Coronary artery (tissue), 2 donors: ENCODE measurements around the gene CCL25.

ENCODE experiments used
- DNase-seq: peaks from one replicate; pipeline ENCODE4 v3.0.0-alpha.2; 2017; ENCODE audit warnings: low spot score
- H3K27ac ChIP-seq, 2 donors: fragments of 200-600 bp; sonication (generic); one replicate each; pipeline ENCODE4 v1.5.1; 2016 to 2019
- H3K4me3 ChIP-seq: fragments of 200-600 bp; sonication (generic); 2 replicates; pipeline ENCODE4 v1.5.1; 2016; ENCODE audit warnings: mild to moderate bottlenecking, moderate library complexity
- TF ChIP-seq, protein P1 (sequence below): fragments of 200-600 bp; sonication (generic); IDR thresholded peaks from one replicate; pipeline ENCODE4 v1.5.1; 2019; ENCODE audit warnings: antibody characterized with exemption

CCL25 gene

DNA sequence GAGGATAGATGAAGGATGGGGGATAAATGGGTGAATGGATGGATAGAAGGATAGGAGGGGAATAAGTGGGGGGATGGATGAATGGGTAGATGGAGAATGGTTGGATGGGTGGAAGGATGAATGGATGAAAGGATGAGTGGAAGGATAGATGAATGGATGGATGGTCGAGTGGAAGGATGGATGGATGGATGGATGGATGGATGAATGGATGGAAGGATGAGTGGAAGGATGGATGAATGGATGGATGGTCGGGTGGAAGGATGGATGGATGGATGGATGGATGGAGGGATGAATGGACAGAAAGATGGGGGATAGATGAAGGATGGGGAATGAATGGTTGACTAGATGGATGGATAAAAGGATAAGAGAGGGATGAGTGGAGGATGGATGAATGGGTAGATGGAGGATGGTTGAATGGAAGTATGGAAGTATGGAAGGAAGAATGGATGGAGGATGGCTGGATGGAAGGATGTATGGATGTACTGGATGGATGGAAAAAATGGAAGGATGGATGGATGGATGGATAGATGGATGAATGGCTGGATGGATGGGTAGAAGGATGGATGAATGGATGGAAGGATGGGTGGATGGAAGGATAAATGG, 54.8 kb downstream of the CCL25 start:
- TF ChIP-seq, protein P1, sequence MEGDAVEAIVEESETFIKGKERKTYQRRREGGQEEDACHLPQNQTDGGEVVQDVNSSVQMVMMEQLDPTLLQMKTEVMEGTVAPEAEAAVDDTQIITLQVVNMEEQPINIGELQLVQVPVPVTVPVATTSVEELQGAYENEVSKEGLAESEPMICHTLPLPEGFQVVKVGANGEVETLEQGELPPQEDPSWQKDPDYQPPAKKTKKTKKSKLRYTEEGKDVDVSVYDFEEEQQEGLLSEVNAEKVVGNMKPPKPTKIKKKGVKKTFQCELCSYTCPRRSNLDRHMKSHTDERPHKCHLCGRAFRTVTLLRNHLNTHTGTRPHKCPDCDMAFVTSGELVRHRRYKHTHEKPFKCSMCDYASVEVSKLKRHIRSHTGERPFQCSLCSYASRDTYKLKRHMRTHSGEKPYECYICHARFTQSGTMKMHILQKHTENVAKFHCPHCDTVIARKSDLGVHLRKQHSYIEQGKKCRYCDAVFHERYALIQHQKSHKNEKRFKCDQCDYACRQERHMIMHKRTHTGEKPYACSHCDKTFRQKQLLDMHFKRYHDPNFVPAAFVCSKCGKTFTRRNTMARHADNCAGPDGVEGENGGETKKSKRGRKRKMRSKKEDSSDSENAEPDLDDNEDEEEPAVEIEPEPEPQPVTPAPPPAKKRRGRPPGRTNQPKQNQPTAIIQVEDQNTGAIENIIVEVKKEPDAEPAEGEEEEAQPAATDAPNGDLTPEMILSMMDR, result no peak
- Histone ChIP-seq H3K27ac (no peak overlapping the region), H3K4me3 (no peak overlapping the region)
- no peak for DNase-seq

- no peak overlapping the region for H3K4me3 ChIP-seq
- no peak for DNase-seq
- H3K27ac ChIP-seq, result no peak overlapping the region
- TF ChIP-seq, protein P1, result no peak
Measured at GRCh38 chr19:8108560-8109445, 56.2 kb downstream of the CCL25 start.

DNA sequence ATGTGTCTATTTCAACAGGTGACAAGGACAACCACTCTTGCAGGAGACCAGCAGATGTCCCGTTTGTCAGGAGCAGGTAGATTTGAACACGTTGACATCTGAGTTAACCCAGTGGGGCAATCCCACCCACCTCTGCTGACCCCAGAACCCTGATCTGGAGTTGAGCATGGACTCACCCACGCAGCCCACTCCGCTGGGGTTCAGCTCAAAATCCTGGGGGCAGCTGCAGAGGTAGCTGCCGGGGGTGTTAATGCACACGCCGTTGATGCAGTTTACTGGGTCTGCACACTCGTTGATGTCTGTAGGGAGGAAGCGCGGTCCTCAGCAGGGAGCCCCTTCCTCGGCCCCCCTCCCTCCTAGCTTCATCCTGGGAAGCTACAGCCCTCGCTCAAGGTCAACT, 56.9 kb downstream of the CCL25 start:
- Histone ChIP-seq H3K27ac (no peak overlapping the region), H3K4me3 (no peak overlapping the region)
- no peak for DNase-seq
- TF ChIP-seq, protein P1, result no peak

DNA sequence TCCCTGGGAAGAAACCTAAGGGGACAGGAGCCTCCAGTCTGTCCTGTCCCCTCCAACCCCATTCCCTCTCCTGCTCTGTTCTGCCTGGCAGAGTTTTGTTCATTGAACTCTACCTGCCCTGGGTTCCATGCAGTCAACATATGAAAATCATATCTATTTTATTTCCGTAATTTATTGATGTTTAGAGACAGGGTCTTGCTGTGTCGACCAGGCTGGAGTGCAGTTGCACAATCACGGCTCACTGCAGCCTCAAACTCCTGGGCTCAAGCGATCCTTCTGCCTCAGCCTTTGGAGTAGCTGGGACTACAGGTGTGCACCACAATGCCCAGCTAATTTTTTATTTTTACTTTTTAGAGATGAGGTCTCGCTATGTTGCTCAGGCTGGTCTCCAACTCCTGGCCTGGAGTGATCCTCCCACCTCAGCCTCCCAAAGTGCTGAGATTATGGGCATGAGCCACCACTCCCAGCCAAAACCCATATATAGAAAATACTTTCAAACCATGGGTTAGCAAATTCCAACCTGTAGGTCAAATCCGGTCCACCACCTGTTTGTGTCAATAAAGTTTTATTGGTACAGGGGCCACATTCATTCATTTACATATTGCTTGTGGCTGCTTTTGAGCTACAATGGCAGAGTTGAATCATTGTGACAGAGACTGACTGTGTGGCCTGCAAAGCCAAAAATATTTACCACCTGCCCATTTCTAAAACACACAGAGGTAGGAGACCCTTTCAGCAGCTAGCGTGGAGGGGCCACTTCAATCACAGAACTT, 57.5 kb downstream of the CCL25 start:
- Histone ChIP-seq H3K4me3 (no peak overlapping the region), H3K27ac (no peak overlapping the region)
- TF ChIP-seq, protein P1, result no peak
- no peak for DNase-seq

GRCh38 chr19:8110931-8111330, 58.4 kb downstream of the CCL25 start:
- Histone ChIP-seq H3K27ac (no peak overlapping the region), H3K4me3 (no peak overlapping the region)
- TF ChIP-seq, protein P1, result no peak
- DNase-seq, result no peak

DNA sequence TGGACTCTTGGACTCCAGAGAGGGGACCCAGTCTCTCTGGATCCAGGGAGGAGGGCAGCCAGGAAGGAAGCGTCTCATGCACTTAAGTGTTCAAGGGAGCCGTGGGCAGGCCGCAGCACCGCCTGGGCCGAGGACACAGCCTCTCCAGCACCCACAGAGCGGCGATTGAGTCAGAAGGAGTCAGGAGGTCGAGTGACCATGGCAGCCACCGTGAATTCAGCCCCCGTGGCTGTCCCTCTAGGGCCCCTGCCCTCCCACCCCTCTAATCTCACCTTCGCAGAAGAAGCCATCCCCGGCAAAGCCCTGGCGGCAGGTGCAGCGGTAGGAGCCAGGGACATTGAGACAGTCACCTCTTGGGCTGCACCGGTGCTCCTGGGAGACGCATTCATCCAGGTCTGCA, 58.8 kb downstream of the CCL25 start:
- H3K27ac ChIP-seq, result no peak overlapping the region
- H3K4me3 ChIP-seq, result no peak overlapping the region
- no peak for DNase-seq
- TF ChIP-seq, protein P1, result no peak
